Transverse colon (tissue), 3 donors: ENCODE measurements around the gene SMARCA2.

Source experiments
- CTCF ChIP-seq, 5 experiments: fragments of 200-600 bp in 3 of 5; fragments of 450-650 bp in 2 of 5; sonication (generic) in 3 of 5; IDR thresholded peaks; 1 replicate in 2 of 5; 2 replicates in 3 of 5; pipeline ENCODE4 v1.5.1; 2016 to 2017; ENCODE audit warnings: antibody characterized with exemption in 5 of 5, inconsistent platforms in 3 of 5, mild to moderate bottlenecking in 2 of 5, moderate library complexity in 1 of 5
- POLR2A ChIP-seq: fragments of 450-650 bp; IDR thresholded peaks from one replicate; pipeline ENCODE4 v1.6.1; 2016; ENCODE audit warnings: antibody characterized with exemption, mild to moderate bottlenecking, moderate library complexity

GRCh38 chr9:2199999-2200796, 185.1 kb downstream of the SMARCA2 start:
- no peak for TF ChIP-seq CTCF (IDR thresholded peaks at IDR 0.05)
- no peak for TF ChIP-seq POLR2A
